NCI-H2196 treated with DMSO at 0.1 percent for 48 hours (cell line): ENCODE data around the gene ERCC8.
"Not testable (repeated sequence)": the region's sequence is repeated elsewhere in the genome, so short reads cannot be mapped to it uniquely, and the experiment has no call there.

Experiments
- DNase-seq: peaks from one replicate; lab custom pipeline; 2025; ENCODE audit not compliant: unreplicated experiment; lab: John Stamatoyannopoulos, UW

Gene ERCC8, protein sequence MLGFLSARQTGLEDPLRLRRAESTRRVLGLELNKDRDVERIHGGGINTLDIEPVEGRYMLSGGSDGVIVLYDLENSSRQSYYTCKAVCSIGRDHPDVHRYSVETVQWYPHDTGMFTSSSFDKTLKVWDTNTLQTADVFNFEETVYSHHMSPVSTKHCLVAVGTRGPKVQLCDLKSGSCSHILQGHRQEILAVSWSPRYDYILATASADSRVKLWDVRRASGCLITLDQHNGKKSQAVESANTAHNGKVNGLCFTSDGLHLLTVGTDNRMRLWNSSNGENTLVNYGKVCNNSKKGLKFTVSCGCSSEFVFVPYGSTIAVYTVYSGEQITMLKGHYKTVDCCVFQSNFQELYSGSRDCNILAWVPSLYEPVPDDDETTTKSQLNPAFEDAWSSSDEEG

DNA sequence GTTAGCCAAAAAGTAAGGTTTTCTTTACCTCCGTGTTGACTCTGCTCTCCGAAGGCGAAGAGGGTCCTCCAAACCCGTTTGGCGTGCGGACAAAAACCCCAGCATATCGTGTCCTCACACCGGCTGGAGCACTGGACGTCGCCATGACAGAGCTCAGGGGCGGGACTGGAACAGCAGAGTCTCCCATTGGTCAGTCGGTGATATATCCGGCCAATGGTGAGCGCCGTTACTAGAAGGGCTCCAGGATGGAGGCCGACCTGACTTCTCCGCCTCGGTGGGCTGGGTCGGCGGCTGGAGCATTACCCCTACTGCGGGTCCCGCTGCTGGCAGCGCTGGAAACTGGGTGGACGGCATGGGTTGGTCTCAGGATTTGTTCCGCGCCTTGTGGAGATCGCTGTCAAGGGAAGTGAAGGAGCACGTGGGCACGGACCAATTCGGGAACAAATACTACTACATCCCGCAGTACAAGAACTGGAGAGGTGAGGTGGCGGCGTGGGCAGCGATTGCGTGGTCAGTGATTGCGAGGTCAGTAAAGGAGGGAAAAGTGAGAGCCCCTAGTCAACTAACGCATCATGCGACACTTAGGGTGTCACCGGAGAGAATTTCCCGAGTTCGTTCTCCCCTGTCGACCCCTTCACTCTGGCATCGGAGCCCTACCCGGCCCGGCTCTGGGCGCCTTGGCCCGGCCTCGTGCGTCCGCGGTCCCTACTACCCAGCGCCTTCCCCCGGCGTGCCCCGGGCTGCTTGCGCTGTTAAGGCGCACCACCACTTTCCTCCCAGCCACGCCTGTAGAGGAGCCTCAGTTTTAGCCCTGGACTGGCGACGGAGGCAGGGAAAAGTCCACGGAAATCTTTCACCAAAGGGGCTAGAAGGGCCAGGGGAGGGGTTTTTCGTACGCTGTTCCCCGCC is at the start of gene ERCC8, which contains the start of gene NDUFAF2:
ERCC8 (minus strand) TSS at position 167 of the 909 bp plus-strand sequence; CDS start at position 105, 62 bp downstream.
NDUFAF2 (plus strand) TSS at position 302 of the 909 bp plus-strand sequence; CDS start at position 353, 51 bp downstream.
- DNase-seq = peak; percentile 62

DNA sequence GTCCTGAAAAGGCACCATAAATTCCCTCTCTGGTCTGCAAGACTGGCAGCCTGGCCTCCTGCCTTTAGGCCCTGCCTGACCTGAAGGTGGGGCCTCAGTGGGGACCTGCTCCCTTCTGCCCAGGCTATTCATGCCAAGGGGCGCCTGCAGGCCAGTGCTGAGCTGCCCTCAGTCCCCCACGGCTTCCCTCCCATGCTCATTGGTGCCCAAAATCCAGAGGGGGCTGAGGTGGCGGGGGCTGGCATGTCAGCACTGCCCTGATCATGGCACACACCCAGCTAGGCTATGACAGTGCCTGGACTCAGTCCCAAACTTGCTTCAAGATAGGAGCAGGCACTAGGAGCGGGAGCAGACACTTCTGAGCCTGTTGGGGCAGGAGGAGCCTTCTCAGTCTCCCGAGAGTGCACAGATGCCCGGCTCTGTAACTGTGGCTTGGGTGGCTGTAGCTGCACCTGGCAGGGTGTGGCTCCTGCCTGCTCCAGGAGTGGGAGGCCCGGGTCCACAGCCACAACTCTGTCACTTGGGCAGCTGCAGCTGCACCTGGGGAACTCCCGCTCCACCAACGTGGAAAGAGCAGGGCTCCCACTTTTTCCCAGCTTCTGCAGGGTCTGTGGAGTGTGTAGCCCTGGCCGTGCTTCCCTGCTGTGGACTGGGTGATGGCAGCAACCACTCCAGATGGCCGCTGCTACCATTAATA is 49.2 kb upstream of the ERCC8 start:
- no peak for DNase-seq

DNA sequence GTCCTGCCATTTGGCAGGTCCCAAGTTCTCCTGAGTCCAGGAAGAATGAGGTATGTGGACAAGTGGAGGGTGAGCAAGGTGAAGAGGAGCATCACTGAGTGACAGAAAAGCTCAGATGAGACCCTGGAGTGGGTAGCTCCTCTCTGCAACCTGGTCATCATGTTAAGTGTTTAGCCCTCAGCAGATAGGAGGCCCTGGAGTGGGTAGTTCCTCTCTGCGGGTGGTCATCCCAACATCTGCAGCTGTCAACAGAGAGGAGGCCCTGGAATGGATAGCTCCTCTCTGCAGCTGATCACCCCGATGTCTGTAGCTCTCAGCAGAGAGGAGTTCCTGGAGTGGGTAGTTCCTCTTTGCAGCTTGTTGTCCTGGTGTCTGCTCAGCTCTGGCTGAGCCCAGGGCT is 48.6 kb upstream of the ERCC8 start:
- DNase-seq = no peak

DNA sequence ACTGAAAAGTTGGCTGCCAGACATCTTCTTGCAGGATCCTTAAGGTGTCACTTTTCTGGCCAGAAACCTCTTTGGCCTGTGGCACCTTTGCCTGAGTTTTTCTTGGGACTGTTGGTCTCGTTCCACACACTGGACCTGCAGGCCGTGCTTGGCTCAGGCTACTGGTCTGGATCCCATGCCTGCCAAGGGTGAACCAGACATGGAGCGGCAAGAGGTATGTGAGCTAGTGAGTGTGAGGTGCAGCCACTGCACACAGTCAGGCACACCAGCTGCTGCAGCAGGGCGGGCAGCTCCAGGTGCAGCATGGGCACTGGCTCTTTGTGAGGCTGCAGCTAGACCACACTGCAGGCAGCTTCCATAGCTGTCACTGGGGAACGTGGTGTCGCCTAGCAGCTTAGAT is 48.0 kb upstream of the ERCC8 start:
- DNase-seq = no peak

DNA sequence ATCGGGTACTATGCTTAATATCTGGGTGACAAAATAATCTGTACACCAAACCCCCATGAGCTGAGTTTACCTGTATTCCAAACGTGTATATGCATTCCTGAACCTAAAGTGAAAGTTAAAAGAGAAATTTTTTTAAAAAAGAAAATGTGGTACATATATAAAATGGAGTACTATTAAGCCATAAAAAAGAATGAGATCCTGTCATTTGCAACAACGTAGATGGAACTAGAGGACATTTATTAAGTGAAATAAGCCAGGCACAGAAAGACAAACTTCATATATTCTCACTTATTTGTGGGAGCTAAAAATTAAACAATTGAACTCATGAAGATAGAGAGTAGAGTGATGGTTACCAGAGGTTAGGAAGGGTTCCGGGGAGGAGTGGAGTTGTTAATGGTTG is 44.9 kb upstream of the ERCC8 start:
- DNase-seq = no peak

DNA sequence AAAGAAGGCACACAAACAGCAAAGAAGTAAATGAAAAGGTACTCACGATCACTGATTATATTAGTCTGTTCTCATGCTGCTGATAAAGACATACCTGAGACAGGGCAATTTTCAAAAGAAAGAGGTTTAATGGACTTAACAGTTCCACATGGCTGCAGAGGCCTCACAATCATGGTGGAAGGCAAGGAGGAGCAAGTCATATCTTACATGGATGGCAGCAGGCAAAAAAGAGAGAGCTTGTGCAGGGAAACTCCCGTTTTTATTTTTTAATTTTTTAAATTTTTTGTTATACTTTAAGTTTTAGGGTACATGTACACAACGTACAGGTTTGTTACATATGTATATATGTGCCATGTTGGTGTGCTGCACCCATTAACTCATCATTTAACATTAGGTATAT is 37.3 kb upstream of the ERCC8 start:
- DNase-seq = not testable (repeated sequence)

DNA sequence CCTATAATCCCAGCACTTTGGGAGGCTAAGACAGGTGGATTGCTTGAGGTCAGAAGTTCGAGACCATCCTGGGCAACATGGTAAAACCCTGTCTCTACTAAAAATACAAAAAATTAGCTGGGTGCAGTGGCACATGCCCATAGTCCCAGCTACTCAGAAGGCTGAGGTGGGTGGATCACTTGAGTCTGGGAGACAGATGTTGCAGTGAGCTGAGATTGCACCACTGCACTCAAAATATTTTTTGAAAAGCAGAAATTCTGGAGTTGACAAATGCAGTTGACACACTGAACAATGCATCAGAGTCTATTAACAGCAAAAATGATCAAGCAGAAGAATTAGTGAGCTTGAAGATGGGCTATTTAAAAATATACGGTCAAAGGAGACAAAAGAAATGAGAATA is 35.6 kb upstream of the ERCC8 start:
- DNase-seq = no peak

DNA sequence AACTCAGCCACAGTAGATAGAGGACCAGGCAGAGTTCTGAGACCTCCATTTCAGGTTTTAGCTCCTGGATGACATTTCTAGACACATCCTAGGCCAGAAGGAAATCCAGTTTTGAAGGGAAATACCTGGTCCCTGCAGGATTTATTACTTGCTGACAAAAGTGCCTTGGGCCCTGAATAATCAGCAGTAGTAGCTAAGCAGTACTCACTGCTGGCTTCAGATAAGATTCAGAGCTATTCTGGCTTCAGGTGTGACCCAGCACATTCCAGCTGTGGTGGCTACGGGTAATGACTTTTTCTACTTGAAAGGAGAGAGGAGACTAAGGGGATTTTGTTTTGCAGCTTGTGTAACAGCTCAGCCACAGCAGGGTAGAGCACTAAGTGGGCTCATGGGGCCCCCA is 34.1 kb upstream of the ERCC8 start:
- DNase-seq = no peak

DNA sequence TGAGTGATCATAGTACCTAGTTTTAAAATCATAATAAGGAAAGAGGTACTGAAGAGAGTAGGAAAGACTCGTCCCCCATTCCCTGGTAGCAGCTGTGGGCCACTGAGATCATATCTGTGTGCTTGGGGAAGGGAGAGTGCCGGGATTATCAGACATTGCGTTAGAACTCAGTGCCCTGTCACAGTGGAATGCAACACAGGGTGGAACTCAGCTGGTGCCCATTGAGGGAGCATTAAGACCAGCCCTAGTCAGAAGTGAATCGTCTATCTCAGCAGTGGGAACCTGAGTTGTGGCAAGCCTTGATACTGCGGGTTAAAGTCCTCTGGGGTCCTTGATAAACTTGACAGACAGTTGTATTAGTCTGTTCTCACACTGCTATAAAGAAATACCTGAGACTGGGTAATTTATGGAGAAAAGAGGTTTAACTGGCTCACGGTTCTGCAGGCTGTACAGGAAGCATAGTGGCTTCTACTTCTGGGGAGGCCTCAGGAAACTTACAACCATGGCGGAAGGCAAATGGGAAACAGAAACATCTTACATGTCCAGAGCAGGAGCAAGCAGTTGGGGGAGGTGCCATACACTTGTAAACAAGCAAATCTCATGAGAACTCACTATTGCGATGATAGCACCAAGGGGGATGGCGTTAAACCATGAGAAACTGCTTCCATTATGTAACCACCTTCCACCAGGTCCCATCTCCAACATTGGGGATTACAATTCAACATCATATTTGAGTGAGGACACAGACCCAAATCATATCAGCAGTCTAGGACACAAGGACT is 33.3 kb upstream of the ERCC8 start:
- DNase-seq = no peak

DNA sequence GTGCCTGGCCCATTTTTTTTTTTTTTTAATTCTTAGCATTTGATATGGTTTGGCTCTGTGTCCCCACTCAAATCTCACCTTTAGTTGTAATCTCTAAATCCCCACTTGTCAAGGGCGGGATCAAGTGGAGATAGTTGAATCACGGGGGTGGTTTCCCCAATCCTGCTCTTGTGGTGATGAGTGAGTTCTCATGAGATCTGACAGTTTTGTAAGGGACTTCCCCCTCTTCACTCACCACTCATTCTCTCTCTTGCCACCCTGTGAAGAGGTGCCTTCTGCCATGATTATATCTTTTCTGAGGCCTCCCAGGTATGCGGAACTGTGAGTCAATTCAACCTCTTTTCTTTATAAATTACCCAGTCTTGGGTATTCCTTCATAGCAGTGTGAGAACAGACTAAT is 27.4 kb upstream of the ERCC8 start:
- no peak for DNase-seq

DNA sequence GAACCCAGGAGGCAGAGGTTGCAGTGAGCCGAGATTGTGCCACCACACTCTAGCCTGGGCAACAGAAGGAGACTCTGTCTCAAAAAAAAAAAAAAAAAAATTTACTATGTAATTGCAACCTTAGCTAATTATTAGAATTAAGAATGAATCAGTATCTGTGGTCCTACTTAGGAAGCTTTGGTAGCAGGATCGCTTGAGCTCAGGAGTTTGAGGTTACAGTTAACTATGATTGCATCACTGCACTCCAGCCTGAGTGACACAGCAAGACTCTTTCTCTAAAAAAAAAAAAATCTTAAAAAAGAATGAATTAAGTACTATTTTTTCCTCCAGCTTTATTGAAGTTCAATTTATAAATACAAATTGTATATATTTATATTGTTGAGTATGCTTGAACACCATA is 16.8 kb upstream of the ERCC8 start:
- no peak for DNase-seq

DNA sequence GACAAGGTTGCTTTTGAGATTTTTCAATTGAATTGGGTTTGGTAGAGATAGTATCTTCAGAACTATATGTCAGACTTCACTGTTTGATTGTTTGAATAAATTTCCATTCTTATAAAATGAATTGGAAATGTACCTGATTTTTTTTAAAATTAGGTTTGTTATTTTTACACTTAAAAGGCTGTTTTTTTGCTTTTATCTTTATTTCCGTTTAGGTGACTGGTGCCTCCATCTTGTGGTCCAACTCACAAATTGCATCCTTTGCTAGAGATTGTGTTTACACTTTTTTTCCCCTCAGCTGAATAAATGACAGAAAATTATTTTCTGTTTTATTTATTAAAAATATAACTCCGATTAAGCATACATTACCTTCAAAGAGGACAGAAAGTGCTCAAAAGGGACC is 15.7 kb upstream of the ERCC8 start:
- DNase-seq = no peak

DNA sequence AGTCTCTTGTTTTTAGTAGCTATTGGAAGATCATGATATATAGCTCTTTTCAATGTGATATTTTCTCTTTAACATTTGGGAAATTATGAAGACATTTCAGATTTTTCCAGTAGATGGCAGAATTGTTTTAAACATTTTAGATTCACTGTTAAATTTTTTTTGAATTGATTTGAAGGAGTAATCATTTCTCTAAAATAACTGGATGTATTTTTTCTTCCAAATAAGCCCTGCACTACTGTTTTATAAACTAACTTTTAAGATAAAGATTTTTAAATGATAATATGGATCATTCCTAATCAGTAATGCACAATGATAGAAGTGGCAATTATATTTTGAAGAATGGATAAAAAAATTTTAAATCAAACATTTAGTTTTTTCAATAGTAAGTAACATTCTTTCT is 14.3 kb upstream of the ERCC8 start:
- no peak for DNase-seq

DNA sequence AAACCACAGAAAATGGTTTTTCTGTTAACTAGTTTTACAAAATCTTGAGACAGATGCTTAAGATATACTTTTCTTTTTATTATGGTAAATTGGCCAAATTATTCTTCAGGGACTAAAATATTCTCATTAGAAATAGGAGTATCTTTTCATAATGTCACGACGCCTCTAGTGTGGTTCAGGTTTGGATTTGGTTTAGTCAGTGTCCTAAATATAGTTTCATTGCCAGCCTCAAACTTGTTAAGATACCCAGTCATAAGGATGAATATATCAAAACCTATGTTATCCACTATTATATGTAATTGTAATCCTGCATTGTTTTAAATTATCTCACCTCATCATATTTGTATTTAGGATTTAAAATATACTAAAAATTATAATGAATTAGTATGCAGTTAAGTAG is 13.8 kb upstream of the ERCC8 start:
- DNase-seq = no peak

DNA sequence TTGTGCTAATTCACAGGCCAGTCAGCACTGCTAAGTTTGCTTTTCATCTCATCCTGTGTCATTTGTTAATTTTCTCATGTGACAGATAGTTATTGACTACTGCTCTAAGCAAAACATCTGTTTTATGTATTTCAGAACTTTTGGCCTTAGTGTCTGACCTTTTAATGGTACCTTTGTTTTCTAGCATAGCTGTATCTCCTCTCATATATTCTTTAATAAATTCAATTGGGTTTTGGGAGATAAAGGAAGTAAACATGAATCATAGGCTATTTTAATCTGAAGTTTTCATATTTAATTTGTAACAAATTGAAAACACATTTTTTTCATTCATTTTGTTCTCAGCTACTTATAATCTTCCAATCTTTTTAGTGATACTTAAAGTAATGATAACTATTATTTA is 13.2 kb upstream of the ERCC8 start:
- DNase-seq = no peak

DNA sequence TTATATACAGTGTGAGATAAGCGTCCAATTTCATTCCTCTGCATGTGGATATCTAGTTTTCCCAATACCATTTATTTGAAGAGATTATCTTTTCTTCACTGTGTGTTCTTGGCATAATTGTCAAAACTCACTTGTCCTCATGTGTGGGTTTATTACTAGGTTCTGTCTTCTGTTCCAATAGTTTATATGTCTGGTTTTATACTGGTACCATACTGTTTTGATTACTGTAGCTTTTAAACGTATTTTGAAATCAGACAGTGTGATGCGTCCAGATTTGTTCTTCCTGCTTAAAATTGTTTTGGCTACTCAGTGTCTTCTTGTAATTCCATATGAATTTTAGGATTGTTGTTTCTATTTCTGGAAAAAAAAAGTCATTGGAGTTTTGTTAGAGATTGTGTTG is 10.4 kb upstream of the ERCC8 start:
- DNase-seq = no peak

DNA sequence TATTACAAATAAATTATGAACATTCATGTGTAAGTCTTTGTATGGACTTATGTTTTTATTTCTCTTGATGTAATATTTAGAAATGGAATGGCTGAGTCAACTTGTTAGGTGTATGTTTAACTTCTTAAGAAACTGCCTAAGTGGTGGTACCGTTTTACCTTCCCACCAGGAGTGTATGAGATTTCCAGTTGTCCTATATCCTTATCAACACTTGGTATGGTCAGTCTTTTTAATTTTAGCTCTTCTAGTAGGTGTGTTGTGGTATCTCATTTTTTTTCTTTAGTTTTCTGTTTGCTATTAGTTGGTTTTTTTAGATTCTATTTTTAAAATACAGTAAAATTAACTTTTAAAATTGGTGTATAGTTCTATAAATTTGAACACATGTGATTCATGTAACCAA is 3.9 kb upstream of the ERCC8 start:
- DNase-seq = no peak

DNA sequence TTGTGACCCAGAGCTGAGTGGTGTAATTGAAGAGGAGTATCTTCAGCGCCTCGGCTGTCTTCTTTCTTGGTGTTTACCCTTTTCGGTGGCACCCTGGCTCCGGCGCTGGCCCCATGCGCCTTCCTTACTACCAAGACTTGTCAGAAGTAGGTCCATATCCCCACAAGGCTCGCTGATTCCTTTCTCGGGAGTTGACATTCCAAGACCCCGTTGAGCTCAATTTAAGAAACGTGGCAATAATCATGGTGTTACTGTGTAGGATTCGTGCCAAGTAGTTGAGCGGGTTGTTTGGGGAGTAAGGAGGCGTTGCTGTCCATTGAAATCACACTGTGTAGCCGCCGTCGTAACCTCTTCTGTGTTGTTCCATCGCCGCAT is 930 bp upstream of the ERCC8 start:
- no peak for DNase-seq

DNA sequence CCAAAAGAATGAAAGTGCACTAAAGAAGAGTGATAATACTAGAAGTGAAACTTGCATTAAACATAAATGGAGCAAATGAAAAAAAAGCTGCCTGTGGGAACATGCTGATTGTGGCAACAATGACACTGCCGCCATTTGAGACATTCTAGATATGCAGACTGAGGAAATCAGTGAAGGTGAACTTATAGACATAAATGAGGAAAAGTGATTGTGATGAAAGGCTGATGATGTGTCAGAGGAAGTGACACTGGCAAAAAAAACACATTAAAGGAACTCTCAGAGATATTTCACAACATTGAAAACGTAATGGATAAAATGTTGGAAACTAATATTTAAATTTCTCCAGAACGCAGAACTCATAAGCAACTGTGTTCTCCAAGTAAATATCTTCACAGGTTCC is 1.2 kb downstream of the ERCC8 start:
- DNase-seq = no peak

DNA sequence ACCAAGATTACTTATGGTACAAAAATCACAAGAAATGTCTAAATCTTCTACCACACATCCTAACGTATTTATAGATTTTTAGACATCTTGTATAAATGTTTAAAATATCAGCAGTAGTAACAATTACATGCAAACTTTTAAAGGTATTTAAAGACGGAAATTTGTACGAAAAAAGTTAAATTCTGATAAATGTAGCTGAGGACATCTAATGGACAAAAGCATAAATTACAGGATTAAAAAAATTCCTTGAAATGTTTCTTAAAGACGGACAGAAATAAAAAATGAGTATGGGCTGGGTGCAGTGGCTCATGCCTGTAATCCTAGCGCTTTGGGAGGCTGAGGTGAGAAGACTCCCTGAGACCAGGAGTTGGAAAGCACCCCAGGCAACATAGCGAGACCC is 15.8 kb downstream of the ERCC8 start:
- no peak for DNase-seq

DNA sequence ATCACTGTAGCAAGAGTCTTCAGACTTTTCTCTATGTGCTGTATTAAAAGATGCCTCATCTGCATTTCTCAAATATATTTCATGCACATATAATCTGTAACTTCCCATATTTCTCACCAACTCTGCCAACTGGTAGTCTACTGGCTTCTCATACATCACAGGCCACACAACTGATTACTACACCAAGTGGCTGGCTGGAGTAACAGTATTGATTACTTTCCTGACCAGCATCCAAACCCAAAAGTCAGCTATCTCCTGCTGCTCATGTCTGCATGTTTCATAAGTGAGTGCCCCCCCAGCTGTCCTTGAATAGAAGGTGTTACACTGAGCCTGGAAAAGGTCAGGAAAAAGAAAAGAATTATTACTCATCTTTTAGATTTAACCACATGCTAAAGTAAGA is 17.4 kb downstream of the ERCC8 start:
- DNase-seq = no peak
